Hepatocyte (in vitro differentiated cells): ENCODE data around the gene FANCL. TPM values are rescaled to one million over a fixed set of nuclear protein-coding genes. Genes with fewer than 3 reads are reported as not detected.
"Not testable (repeated sequence)": the region's sequence is repeated elsewhere in the genome, so short reads cannot be mapped to it uniquely, and the experiment has no call there.

Experiments used
- DNase-seq: peaks from one replicate; pipeline ENCODE4 v3.0.0-alpha.2; 2016; ENCODE audit warnings: low spot score
- H2AFZ ChIP-seq: fragments of 200-600 bp; sonication (generic); 2 replicates; pipeline ENCODE4 v1.6.0; 2016; ENCODE audit warnings: antibody characterized with exemption, mild to moderate bottlenecking
- H3K27ac ChIP-seq: fragments of 200-600 bp; sonication (generic); 2 replicates; pipeline ENCODE4 v1.5.1; 2016; ENCODE audit warnings: mild to moderate bottlenecking
- H3K27me3 ChIP-seq: fragments of 200-600 bp; sonication (generic); 2 replicates; pipeline ENCODE4 v1.6.1; 2016
- H3K36me3 ChIP-seq: fragments of 200-600 bp; sonication (generic); replicated peaks from 2 replicates; pipeline ENCODE4 v1.5.1; 2016; ENCODE audit warnings: low read depth; ENCODE audit not compliant: insufficient read depth
- H3K4me1 ChIP-seq: fragments of 200-600 bp; sonication (generic); 2 replicates; pipeline ENCODE4 v1.5.1; 2016; ENCODE audit warnings: mild to moderate bottlenecking, moderate library complexity; ENCODE audit not compliant: insufficient read depth
- H3K4me2 ChIP-seq: fragments of 200-600 bp; sonication (generic); 2 replicates; pipeline ENCODE4 v1.6.0; 2016
- H3K4me3 ChIP-seq: fragments of 200-600 bp; sonication (generic); 2 replicates; pipeline ENCODE4 v1.5.1; 2016; ENCODE audit warnings: mild to moderate bottlenecking
- H3K79me2 ChIP-seq: fragments of 200-600 bp; sonication (generic); 2 replicates; pipeline ENCODE4 v1.6.0; 2017; ENCODE audit warnings: mild to moderate bottlenecking
- H3K9me2 ChIP-seq: fragments of 200-600 bp; sonication (generic); replicated peaks from 2 replicates; pipeline ENCODE4 v1.6.0; 2017; ENCODE audit warnings: mild to moderate bottlenecking; ENCODE audit not compliant: insufficient read depth
- H3K9me3 ChIP-seq: fragments of 200-600 bp; sonication (generic); 2 replicates; pipeline ENCODE4 v1.5.1; 2016; ENCODE audit warnings: low read depth, mild to moderate bottlenecking
- H4K20me1 ChIP-seq: fragments of 200-600 bp; sonication (generic); 2 replicates; pipeline ENCODE4 v1.6.0; 2016; ENCODE audit warnings: mild to moderate bottlenecking; ENCODE audit not compliant: insufficient read depth, poor library complexity, severe bottlenecking
- EZH2 ChIP-seq: fragments of 200-600 bp; sonication (generic); IDR thresholded peaks from 2 replicates; pipeline ENCODE4 v1.6.1; 2016; ENCODE audit warnings: antibody characterized with exemption, mild to moderate bottlenecking, borderline replicate concordance
- EZH2phosphoT487 ChIP-seq: fragments of 200-600 bp; sonication (generic); IDR thresholded peaks from one replicate; pipeline ENCODE4 v1.6.1; 2018; ENCODE audit warnings: antibody characterized with exemption, mild to moderate bottlenecking, low read depth, moderate library complexity; ENCODE audit not compliant: unreplicated experiment, severe bottlenecking
- WGBS: methylation state at CpG from one replicate; pipeline ENCODE4 v1.1.6; 2016; ENCODE audit warnings: low lambda C conversion rate; ENCODE audit errors: missing lambda C conversion rate; 5-methylcytosine and 5-hydroxymethylcytosine counted together
- polyA plus RNA-seq: library from polyadenylated mRNA; unstranded; fragments of >200 nt; fragmentation: Nextera tagmentation; extraction: Ambion mirVana; gene quantifications from 2 replicates; pipeline ENCODE4 v1.2.1, GENCODE V29; 2016
- total RNA-seq: library from RNA; depleted of rRNA; stranded (reverse); fragments of >200 nt; gene quantifications from 2 replicates; pipeline ENCODE4 v1.2.3, GENCODE V29; 2014
- TF ChIP-seq, protein P1 (sequence below): fragments of 200-600 bp; sonication (generic); IDR thresholded peaks from 2 replicates; pipeline ENCODE4 v1.5.1; 2016; ENCODE audit warnings: antibody characterized with exemption, mild to moderate bottlenecking; ENCODE audit not compliant: poor library complexity

FANCL gene
- 28.7 and 32.7 TPM in 2 replicates for total RNA-seq
- 15.7 and 20.8 TPM in 2 replicates for polyA plus RNA-seq

DNA sequence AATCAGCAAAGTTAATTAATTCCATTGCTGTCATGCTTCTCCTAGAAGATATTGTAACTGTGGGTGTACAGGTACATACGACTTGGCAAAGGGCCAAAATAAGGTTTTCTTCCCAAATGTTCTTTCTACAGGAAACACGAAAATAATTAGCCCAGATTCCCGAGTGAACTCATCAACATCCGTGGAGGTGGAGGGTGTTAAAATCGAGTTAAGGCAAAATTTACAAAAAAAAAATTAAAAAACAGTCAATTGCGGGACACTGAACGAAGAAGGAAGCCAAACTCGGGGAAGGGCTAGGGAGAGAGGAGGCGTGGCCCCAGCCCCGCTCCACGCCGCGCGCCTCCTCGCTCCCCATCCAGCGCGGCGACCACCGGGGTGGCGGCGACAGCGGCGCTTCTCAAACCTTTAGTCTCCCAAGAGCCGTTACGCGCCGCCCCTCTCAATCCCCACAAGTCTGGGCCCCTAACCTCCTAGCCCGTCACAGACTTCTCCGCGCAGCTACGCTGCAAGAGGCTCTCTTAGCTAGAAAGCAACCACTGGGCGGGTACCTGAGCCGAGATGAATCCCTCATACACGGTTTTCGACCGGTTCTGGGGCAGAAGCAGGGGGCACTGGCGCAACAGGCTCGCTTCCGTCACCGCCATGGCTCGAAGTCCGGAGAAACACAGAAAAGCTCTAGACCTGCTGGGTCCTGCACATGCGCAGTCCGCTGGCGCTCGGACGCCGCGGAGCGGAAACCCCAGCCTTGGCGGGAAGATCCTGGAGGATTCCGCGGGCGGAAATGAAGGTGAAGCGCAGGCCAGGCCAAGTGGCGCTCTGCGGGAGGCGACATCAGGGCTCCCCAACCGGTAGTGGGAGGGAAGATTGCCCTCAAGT is at the start of gene FANCL:
Gene FANCL, minus strand, starts transcription at position 656 of the 876 bp plus-strand sequence. Its CDS starts 12 bp downstream, at position 644.
- Histone ChIP-seq H3K4me3 (peak within 1 kb of the TSS; percentile 78), H3K79me2 (peaks cover 47% of the 10 kb centered on the region), H4K20me1 (no peaks in the 10 kb centered on the region), H3K4me2 (peak within 1 kb of the TSS; percentile 79), H3K27ac (peak within 1 kb of the TSS; percentile 95), H2AFZ (peak within 1 kb of the TSS; percentile 94), H3K9me2 (no peaks in the 10 kb centered on the region), H3K9me3 (no peaks in the 10 kb centered on the region), H3K4me1 (peaks cover 5% of the 10 kb centered on the region), H3K36me3 (no peaks in the 10 kb centered on the region), H3K27me3 (no peaks in the 10 kb centered on the region)
- TF ChIP-seq EZH2phosphoT487 (no peak), EZH2 (no peak)
- TF ChIP-seq, protein P1, sequence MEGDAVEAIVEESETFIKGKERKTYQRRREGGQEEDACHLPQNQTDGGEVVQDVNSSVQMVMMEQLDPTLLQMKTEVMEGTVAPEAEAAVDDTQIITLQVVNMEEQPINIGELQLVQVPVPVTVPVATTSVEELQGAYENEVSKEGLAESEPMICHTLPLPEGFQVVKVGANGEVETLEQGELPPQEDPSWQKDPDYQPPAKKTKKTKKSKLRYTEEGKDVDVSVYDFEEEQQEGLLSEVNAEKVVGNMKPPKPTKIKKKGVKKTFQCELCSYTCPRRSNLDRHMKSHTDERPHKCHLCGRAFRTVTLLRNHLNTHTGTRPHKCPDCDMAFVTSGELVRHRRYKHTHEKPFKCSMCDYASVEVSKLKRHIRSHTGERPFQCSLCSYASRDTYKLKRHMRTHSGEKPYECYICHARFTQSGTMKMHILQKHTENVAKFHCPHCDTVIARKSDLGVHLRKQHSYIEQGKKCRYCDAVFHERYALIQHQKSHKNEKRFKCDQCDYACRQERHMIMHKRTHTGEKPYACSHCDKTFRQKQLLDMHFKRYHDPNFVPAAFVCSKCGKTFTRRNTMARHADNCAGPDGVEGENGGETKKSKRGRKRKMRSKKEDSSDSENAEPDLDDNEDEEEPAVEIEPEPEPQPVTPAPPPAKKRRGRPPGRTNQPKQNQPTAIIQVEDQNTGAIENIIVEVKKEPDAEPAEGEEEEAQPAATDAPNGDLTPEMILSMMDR, result no peak
- WGBS, result under 1% methylated on average over 58 of the region's 59 CpGs
- DNase-seq, result peak; percentile 95

DNA sequence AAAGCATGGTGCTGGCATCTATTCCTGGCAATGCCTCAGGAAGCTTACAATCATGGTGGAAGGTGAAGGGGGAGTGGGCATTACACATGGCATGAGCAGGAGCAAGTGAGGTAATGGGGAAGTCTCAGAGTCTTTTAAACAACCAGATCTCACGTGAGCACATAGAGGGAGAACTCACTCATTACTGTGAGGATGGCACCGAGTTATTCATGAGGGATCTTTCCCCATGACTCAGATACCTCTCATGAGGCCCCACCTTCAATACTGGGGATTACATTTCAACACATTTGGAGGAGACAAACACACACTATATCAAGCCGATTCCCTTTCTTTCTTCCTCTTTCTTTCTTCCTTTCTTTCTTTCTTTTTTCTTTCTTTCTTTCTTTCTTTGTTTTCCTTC is 47.9 kb upstream of the FANCL start:
- Histone ChIP-seq H3K27me3 (no peaks in the 10 kb centered on the region), H2AFZ (no peak overlapping the region), H3K4me3 (no peak overlapping the region), H3K79me2 (no peaks in the 10 kb centered on the region), H3K4me2 (no peak overlapping the region), H4K20me1 (no peaks in the 10 kb centered on the region), H3K27ac (no peak overlapping the region), H3K4me1 (no peaks in the 10 kb centered on the region), H3K36me3 (no peaks in the 10 kb centered on the region), H3K9me2 (no peaks in the 10 kb centered on the region), H3K9me3 (no peaks in the 10 kb centered on the region)
- TF ChIP-seq EZH2, result no peak
- no peak for TF ChIP-seq EZH2phosphoT487
- TF ChIP-seq, protein P1, result no peak
- 93% methylated on average over 3 of the region's 3 CpGs for WGBS
- DNase-seq, result no peak

GRCh38 chr2:58283931-58284330 is 42.8 kb upstream of the FANCL start:
- no peaks in the 10 kb centered on the region for H3K9me2 ChIP-seq
- no peak overlapping the region for H3K4me3 ChIP-seq
- H2AFZ ChIP-seq, result no peak overlapping the region
- H3K4me1 ChIP-seq, result no peaks in the 10 kb centered on the region
- no peaks in the 10 kb centered on the region for H3K79me2 ChIP-seq
- H3K9me3 ChIP-seq, result no peaks in the 10 kb centered on the region
- DNase-seq, result no peak
- no peaks in the 10 kb centered on the region for H3K36me3 ChIP-seq
- H3K27ac ChIP-seq, result no peak overlapping the region
- TF ChIP-seq EZH2phosphoT487, result no peak
- TF ChIP-seq EZH2, result no peak
- TF ChIP-seq, protein P1, result no peak
- no peaks in the 10 kb centered on the region for H3K27me3 ChIP-seq
- H3K4me2 ChIP-seq, result no peak overlapping the region
- H4K20me1 ChIP-seq, result no peaks in the 10 kb centered on the region

GRCh38 chr2:58275144-58275543 is 34.0 kb upstream of the FANCL start:
- 86% methylated on average over 3 of the region's 3 CpGs for WGBS
- H3K36me3 ChIP-seq, H3K4me2 ChIP-seq, H2AFZ ChIP-seq, H3K27ac ChIP-seq, H3K9me3 ChIP-seq, H3K79me2 ChIP-seq, H3K4me3 ChIP-seq, H3K4me1 ChIP-seq, H4K20me1 ChIP-seq, DNase-seq, H3K27me3 ChIP-seq, H3K9me2 ChIP-seq: not testable (repeated sequence)
